Neural progenitor cell (in vitro differentiated cells): ENCODE data around the gene SYNDIG1L.

ENCODE experiments used
- CTCF ChIP-seq: fragments of 200-600 bp; sonication (generic); IDR thresholded peaks from 2 replicates; pipeline ENCODE4 v1.5.1; 2017; ENCODE audit warnings: antibody characterized with exemption, mild to moderate bottlenecking
- EZH2 ChIP-seq: fragments of 200-600 bp; sonication (generic); IDR thresholded peaks from 2 replicates; pipeline ENCODE4 v1.6.1; 2017; ENCODE audit warnings: antibody characterized with exemption, mild to moderate bottlenecking, moderate library complexity
- EZH2phosphoT487 ChIP-seq: fragments of 200-600 bp; sonication (generic); IDR thresholded peaks from 2 replicates; pipeline ENCODE4 v1.6.1; 2017; ENCODE audit warnings: antibody characterized with exemption

- no peak for TF ChIP-seq CTCF
- no peak for TF ChIP-seq EZH2
- no peak for TF ChIP-seq EZH2phosphoT487
These were observed 8.4 kb downstream of the SYNDIG1L start for GRCh38 chr14:74417611-74418010.
